Lower leg skin (tissue), 4 donors: ENCODE measurements around the gene CCDC51. TPM values are rescaled to one million over a fixed set of nuclear protein-coding genes. Genes with fewer than 3 reads are reported as not detected.

Experiments used
- DNase-seq, 2 donors: peaks; one replicate each; pipeline ENCODE4 v3.0.0-alpha.2; 2019; ENCODE audit warnings: low spot score in 2 of 2
- H3K4me3 ChIP-seq: fragments of 200-600 bp; sonication (generic); 2 replicates; pipeline ENCODE4 v1.5.1; 2017; ENCODE audit warnings: mild to moderate bottlenecking, low read depth; ENCODE audit not compliant: poor library complexity, severe bottlenecking
- POLR2A ChIP-seq, 2 donors: fragments of 450-650 bp; IDR thresholded peaks; one replicate each; pipeline ENCODE4 v1.6.1; 2016 to 2017; ENCODE audit warnings: antibody characterized with exemption in 2 of 2, mild to moderate bottlenecking in 1 of 2, moderate library complexity in 1 of 2
- WGBS, 2 donors: methylation state at CpG; one replicate each; pipeline ENCODE4 v1.1.5; 2018; 5-methylcytosine and 5-hydroxymethylcytosine counted together
- intact Hi-C: fragments of 100-400 bp; cut with DNase I; formaldehyde crosslinking; loops from one replicate; pipeline ENCODE4 v1.15.0; 2023; ENCODE audit warnings: low total_unique reads
- total RNA-seq, 4 donors: library from RNA; depleted of rRNA; stranded (reverse); fragments of >200 nt; gene quantifications; one replicate each; pipeline ENCODE4 v1.1.0, GENCODE V29; 2016
- TF ChIP-seq, protein P1 (sequence below), 3 donors: fragments of 450-650 bp; IDR thresholded peaks; one replicate each; pipeline ENCODE4 v1.5.1; 2016; ENCODE audit warnings: antibody characterized with exemption in 3 of 3, mild to moderate bottlenecking in 3 of 3, moderate library complexity in 2 of 3

The CCDC51 gene
- total RNA-seq, 4 donors from 2014 or later = 6.7 to 17.1 (median 11.6) TPM

DNA sequence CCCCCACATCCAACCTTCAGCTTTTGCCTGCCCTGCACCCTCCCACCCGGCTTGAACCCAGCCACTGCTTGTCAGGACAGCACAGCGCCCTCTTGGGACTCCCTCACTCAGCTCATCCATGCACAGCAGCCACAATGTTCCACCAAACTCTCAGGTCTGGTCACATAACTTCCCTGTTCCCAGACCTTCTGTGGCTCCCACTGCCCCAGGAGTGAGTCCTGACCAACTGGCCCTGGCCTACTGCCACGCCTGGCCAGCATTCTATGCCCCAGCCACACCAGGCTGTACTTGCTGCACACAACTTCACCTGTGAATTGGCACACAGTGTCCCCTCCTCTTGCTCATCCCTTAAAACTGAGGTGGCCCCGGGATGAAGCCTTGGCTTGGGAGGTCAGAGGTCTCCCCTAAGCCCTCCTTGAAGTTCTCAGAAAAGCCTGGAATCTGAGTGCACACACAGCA lies 31.1 kb downstream of the CCDC51 start:
- H3K4me3 ChIP-seq = no peak overlapping the region
- no peak for TF ChIP-seq POLR2A (IDR thresholded peaks at IDR 0.05)
- TF ChIP-seq, protein P1, sequence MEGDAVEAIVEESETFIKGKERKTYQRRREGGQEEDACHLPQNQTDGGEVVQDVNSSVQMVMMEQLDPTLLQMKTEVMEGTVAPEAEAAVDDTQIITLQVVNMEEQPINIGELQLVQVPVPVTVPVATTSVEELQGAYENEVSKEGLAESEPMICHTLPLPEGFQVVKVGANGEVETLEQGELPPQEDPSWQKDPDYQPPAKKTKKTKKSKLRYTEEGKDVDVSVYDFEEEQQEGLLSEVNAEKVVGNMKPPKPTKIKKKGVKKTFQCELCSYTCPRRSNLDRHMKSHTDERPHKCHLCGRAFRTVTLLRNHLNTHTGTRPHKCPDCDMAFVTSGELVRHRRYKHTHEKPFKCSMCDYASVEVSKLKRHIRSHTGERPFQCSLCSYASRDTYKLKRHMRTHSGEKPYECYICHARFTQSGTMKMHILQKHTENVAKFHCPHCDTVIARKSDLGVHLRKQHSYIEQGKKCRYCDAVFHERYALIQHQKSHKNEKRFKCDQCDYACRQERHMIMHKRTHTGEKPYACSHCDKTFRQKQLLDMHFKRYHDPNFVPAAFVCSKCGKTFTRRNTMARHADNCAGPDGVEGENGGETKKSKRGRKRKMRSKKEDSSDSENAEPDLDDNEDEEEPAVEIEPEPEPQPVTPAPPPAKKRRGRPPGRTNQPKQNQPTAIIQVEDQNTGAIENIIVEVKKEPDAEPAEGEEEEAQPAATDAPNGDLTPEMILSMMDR (IDR thresholded peaks at IDR 0.05) = no peak
- DNase-seq = peak in 1 of 2 donors; percentile 72
- intact Hi-C loops = no loop called here
- WGBS, 2 donors = 81 to 87% methylated on average over 4 of the region's 4 CpGs

DNA sequence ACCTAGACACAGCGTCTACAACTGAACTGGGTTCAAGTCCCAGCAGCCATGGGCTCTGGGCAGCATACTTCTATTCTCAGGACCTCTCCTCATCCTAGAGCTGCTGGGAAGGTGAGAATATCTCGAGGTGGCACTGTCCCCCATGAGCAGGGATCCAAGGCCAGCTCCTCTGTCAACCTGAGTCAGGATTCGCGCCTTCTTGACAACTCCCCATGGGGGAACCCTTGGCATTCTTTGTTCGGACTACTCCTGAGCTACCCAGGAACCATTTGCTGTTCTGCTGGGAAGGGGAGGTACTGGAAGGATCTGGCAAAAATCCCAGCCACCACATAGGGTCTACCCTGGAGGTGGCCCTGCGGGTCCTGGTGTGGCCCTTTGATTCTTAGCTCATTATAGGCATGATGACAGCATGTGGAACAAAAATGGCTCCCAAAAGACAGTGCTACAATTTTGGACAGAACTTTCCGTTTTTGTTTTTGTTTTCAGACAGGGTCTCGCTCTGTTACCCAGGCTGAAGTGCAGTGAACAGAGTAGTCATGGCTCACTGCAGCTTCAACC lies 32.3 kb downstream of the CCDC51 start:
- intact Hi-C loops = no loop called here
- H3K4me3 ChIP-seq = no peak overlapping the region
- WGBS, 2 donors = 86 to 88% methylated on average over 8 of the region's 8 CpGs
- TF ChIP-seq, protein P1 (IDR thresholded peaks at IDR 0.05) = no peak
- no peak for DNase-seq

DNA sequence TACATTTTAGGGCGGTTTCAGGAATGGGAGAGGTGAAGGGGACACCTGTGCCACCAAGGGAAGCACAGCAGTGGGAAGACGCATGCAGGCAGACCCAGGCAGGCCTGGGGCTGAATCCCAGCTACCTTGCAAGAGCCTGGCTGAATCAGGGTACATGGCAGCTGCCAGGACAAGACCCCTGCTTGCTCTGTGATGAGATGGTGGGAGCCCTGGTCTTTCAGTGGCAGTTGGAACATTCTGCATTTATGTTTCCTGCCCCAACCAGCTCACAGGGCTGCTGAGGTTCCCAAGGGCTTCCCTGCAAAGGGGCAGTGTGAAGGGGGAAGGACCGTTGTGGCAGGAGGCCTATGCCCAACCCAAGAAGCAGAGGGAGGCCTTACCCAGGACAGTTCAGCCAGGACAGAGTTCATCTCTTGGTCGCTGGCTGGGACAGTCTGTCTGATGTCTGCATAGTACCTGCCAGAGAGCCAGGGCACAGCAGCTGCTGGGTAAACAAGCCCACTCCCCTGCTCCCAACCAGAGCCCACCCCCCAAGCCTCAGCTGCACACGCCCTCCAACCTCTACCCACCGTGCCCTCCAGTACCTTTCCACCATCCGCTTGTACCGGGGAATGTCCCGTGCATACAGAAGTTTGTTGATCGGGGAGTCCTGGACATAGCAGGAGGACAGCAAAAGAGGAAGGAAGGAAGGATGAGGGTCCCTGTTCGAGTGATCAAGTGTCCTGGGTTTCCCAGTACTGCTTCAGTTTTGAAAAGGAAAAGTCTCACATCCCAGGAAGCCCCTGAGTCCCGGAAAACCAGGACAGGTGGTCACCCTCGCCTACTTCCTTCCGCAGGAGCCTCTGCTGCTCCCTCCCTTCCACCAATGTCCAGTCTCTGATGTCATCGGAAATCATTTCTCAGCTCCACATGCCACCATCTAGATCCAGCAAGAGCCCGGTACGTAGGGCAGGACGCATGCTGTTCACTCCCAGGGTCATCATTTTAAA lies 33.2 kb downstream of the CCDC51 start:
- peak in 1 of 2 donors; percentile 84 for DNase-seq
- intact Hi-C loops = no loop called here
- TF ChIP-seq, protein P1 (IDR thresholded peaks at IDR 0.05) = no peak
- TF ChIP-seq POLR2A (IDR thresholded peaks at IDR 0.05) = no peak
- 86% methylated on average over 18 of the region's 18 CpGs for WGBS, 2 donors
- H3K4me3 ChIP-seq = no peak overlapping the region

DNA sequence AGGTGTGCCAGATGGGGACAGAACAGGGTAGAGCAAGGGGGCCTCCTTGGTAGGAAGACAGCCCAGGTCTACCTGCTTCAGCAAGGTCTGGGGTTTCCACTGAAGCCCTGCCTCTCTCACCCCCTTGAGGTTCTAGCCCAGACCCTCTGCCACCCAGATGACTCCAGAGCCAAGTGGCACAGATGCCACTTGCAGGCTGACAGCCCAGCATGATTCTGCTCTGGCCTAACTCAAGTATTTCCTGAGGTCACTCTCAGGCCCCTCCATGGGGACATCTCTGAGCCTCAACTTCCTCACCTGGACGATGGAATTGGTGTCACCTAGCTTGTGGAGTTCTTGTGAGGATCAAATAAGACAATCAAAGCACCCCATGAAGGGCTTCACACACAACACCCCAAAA lies 33.9 kb downstream of the CCDC51 start:
- TF ChIP-seq, protein P1 (IDR thresholded peaks at IDR 0.05) = no peak
- no peak for TF ChIP-seq POLR2A (IDR thresholded peaks at IDR 0.05)
- DNase-seq = peak; percentile 13 to 76
- 61 to 74% methylated on average over 1 of the region's 1 CpG for WGBS, 2 donors
- H3K4me3 ChIP-seq = no peak overlapping the region
- intact Hi-C loops = no loop called here

DNA sequence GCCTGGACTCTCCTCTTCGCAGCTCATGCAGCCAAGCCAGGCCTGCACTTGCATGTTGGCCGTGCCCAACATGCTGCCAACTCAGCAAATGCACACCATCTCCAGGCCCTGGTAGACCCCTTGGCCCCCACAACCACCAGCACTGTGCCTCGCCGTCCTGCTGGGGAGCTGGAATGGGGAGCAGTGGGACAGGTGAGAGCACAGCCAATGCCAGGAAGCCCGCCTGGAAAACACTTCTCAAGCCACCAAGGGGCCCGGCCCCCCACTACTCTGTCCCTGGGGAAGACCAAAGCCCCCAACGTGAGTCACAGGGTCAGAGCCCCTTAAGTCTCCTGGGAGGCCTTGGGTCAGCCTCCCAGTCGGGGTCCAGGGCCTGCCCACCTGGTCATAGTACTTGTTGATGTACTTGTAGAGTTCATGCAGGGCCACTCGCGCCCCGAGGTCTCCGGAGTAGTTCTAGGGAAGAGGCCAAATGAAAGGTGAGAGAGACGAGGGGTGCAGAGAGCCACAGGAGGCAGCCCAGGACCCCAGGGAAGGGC lies 34.5 kb downstream of the CCDC51 start:
- peak; percentile 14 to 84 for DNase-seq
- intact Hi-C loops = no loop called here
- H3K4me3 ChIP-seq = no peak overlapping the region
- TF ChIP-seq, protein P1 (IDR thresholded peaks at IDR 0.05) = no peak
- no peak for TF ChIP-seq POLR2A (IDR thresholded peaks at IDR 0.05)
- WGBS, 2 donors = 77 to 79% methylated on average over 12 to 13 of the region's 13 CpGs
